ENCODE data around the gene CDH4. TPM values are rescaled to one million over a fixed set of nuclear protein-coding genes. Genes with fewer than 3 reads are reported as not detected.

Gene CDH4
- total RNA-seq, 1 experiment from 2014 or later, result not detected

DNA sequence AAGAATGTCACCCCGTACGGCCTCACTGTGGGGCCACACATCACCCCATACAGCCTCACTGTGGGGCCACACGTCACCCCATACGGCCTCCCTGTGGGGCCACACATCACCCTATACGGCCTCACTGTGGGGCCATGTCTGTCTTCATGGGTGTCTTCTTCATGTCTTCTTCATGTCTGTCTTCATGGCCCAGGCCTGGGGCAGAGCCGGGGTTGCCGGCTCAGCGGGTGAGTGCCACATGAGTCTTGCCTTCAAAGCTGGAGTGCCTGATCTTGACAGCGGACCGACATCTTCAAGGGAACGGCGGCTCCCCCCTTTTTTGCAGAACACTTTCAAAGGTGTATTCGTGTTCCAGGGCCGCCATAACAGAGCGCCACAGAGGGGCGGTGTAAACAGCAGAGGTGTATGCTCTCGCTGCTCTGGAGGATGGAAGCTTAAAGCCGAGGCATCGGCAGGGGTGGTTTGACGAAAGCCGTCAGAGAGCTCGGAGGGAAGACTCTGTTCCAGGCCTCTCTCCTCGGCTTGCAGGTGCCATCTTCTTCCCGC lies 448.6 kb downstream of the CDH4 start:
- POLR2A ChIA-PET, result no interaction called here
- peaks cover 55% of the 10 kb centered on the region for H3K27me3 Mint-ChIP-seq (ENCODE audit: insufficient read depth, unreplicated experiment)
- intact Hi-C loops (cut with micrococcal nuclease; ENCODE audit: unreplicated experiment), result no loop called here

DNA sequence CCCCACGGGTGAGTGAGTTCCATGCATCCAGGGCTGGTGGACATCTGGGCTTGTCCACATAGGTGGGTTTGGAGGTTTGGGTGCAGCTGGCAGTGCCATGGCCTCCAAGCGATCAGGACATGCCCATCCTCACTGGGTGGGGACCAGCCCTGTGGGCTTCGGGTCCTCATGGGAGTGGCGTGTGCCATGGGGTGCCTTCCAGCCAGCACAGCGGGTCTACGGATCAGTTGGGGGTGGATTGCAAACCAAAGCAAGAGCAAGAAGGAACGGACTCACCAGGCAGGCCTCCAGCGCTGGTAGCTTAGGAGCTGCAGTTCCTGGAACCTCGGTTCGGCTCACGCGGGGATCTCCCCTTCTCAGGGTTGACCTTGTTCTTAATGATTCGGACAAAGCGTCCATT lies 449.3 kb downstream of the CDH4 start:
- H3K27me3 ChIP-seq (replicated peaks; ENCODE audit: control insufficient read depth, insufficient read depth, low read length), result peaks cover 6% of the 10 kb centered on the region
- CTCF ChIA-PET, result no interaction called here
- H3K9me3 Mint-ChIP-seq (ENCODE audit: unreplicated experiment), result no peaks in the 10 kb centered on the region

More for the DNA sequence above, 448.6 kb downstream of the CDH4 start:
- no peaks in the 10 kb centered on the region; the same call in 1 of the 2 replicates for H3K9me3 ChIP-seq
- H3K36me3 ChIP-seq (ENCODE audit: control insufficient read depth, insufficient read depth, low read length), result no peaks in the 10 kb centered on the region
- H3K9me3 Mint-ChIP-seq (ENCODE audit: unreplicated experiment), result no peaks in the 10 kb centered on the region
- CTCF ChIA-PET, result no interaction called here
- DNase-seq, result no peak
- no peak overlapping the region for H3K4me3 Mint-ChIP-seq (ENCODE audit: unreplicated experiment)
- H3K4me1 Mint-ChIP-seq (ENCODE audit: low read depth, unreplicated experiment), result no peaks in the 10 kb centered on the region
- TF ChIP-seq, protein P1, sequence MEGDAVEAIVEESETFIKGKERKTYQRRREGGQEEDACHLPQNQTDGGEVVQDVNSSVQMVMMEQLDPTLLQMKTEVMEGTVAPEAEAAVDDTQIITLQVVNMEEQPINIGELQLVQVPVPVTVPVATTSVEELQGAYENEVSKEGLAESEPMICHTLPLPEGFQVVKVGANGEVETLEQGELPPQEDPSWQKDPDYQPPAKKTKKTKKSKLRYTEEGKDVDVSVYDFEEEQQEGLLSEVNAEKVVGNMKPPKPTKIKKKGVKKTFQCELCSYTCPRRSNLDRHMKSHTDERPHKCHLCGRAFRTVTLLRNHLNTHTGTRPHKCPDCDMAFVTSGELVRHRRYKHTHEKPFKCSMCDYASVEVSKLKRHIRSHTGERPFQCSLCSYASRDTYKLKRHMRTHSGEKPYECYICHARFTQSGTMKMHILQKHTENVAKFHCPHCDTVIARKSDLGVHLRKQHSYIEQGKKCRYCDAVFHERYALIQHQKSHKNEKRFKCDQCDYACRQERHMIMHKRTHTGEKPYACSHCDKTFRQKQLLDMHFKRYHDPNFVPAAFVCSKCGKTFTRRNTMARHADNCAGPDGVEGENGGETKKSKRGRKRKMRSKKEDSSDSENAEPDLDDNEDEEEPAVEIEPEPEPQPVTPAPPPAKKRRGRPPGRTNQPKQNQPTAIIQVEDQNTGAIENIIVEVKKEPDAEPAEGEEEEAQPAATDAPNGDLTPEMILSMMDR (IDR thresholded peaks at IDR 0.05; ENCODE audit: insufficient read depth in 1 of 2, low read depth in 1 of 2, low read length in 1 of 2, severe bottlenecking in 1 of 2, unreplicated experiment in 1 of 2), result no peak
- H3K27me3 ChIP-seq (replicated peaks; ENCODE audit: control insufficient read depth, insufficient read depth, low read length), result peaks cover 6% of the 10 kb centered on the region
- no peak overlapping the region for H3K4me3 ChIP-seq (ENCODE audit: low read depth, low read length)
- no peaks in the 10 kb centered on the region for H3K36me3 Mint-ChIP-seq (ENCODE audit: insufficient read depth, unreplicated experiment)
- BruUV-seq (replicated peaks), result no TSS peak
- H3K27ac Mint-ChIP-seq (ENCODE audit: unreplicated experiment), result no peak overlapping the region
- H3K4me1 ChIP-seq, result no peaks in the 10 kb centered on the region

DNA sequence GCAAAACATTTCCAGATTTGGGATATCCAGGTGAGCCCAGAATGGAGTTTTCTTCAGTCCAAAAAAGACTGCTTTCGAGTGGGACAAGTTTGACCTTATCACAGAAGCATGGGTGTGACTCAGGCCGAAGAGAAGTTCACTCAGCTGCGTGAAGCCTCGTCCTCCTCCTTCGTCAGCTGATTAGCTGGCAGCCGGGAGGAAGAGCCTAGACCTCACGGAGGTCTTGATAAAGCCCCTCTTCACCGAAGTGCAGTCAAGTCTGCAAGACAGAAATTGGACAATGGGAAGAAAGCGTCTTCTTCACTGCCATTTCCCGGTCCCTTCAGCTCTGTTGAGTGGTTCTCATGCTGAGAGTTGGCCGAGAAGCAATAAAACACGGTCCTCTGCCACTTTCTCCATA lies 449.7 kb downstream of the CDH4 start:
- H3K9me3 Mint-ChIP-seq (ENCODE audit: unreplicated experiment), result no peaks in the 10 kb centered on the region
- H3K4me3 ChIP-seq (ENCODE audit: low read depth, low read length), result no peak overlapping the region
- CTCF ChIA-PET, result no interaction called here
- BruUV-seq (replicated peaks), result no TSS peak
- H3K4me1 ChIP-seq, result no peaks in the 10 kb centered on the region
- H3K36me3 Mint-ChIP-seq (ENCODE audit: insufficient read depth, unreplicated experiment), result no peaks in the 10 kb centered on the region
- TF ChIP-seq, protein P1 (IDR thresholded peaks at IDR 0.05; ENCODE audit: insufficient read depth in 1 of 2, low read depth in 1 of 2, low read length in 1 of 2, severe bottlenecking in 1 of 2, unreplicated experiment in 1 of 2), result no peak
- POLR2A ChIA-PET, result no interaction called here
- H3K9me3 ChIP-seq, result no peaks in the 10 kb centered on the region; the same call in 1 of the 2 replicates
- peaks cover 53% of the 10 kb centered on the region for H3K27me3 Mint-ChIP-seq (ENCODE audit: insufficient read depth, unreplicated experiment)
- H3K27me3 ChIP-seq (replicated peaks; ENCODE audit: control insufficient read depth, insufficient read depth, low read length), result peaks cover 6% of the 10 kb centered on the region
- DNase-seq, result no peak
- intact Hi-C loops (cut with micrococcal nuclease; ENCODE audit: unreplicated experiment), result no loop called here
- no peaks in the 10 kb centered on the region for H3K36me3 ChIP-seq (ENCODE audit: control insufficient read depth, insufficient read depth, low read length)
- H3K4me3 Mint-ChIP-seq (ENCODE audit: unreplicated experiment), result no peak overlapping the region
- H3K27ac Mint-ChIP-seq (ENCODE audit: unreplicated experiment), result no peak overlapping the region
- H3K4me1 Mint-ChIP-seq (ENCODE audit: low read depth, unreplicated experiment), result no peaks in the 10 kb centered on the region

More for the DNA sequence above, 449.3 kb downstream of the CDH4 start:
- no peaks in the 10 kb centered on the region for H3K36me3 ChIP-seq (ENCODE audit: control insufficient read depth, insufficient read depth, low read length)
- H3K9me3 ChIP-seq, result no peaks in the 10 kb centered on the region; the same call in 1 of the 2 replicates
- BruUV-seq (replicated peaks), result no TSS peak
- no peaks in the 10 kb centered on the region for H3K36me3 Mint-ChIP-seq (ENCODE audit: insufficient read depth, unreplicated experiment)
- TF ChIP-seq, protein P1 (IDR thresholded peaks at IDR 0.05; ENCODE audit: insufficient read depth in 1 of 2, low read depth in 1 of 2, low read length in 1 of 2, severe bottlenecking in 1 of 2, unreplicated experiment in 1 of 2), result no peak
- no peaks in the 10 kb centered on the region for H3K4me1 Mint-ChIP-seq (ENCODE audit: low read depth, unreplicated experiment)
- intact Hi-C loops (cut with micrococcal nuclease; ENCODE audit: unreplicated experiment), result no loop called here
- no peak overlapping the region for H3K4me3 ChIP-seq (ENCODE audit: low read depth, low read length)
- H3K4me1 ChIP-seq, result no peaks in the 10 kb centered on the region
- H3K4me3 Mint-ChIP-seq (ENCODE audit: unreplicated experiment), result no peak overlapping the region
- peaks cover 55% of the 10 kb centered on the region for H3K27me3 Mint-ChIP-seq (ENCODE audit: insufficient read depth, unreplicated experiment)
- POLR2A ChIA-PET, result no interaction called here
- no peak for DNase-seq
- H3K27ac Mint-ChIP-seq (ENCODE audit: unreplicated experiment), result no peak overlapping the region
